Measurements from ENCODE around the gene NTN4. TPM values are rescaled to one million over a fixed set of nuclear protein-coding genes. Genes with fewer than 3 reads are reported as not detected.

NTN4 gene
- total and polyA plus RNA-seq, 10 of the 15 experiments (the other 5 are each of a cell fraction or from before 2014, with no cell fraction given) = 0.15 TPM; not detected in 9

GRCh38 chr12:95690861-95691635 lies 99.5 kb downstream of the NTN4 start:
- H3K4me2 ChIP-seq (ENCODE audit: control insufficient read depth, insufficient read depth) = no peak overlapping the region
- TF ChIP-seq CREB1 (IDR thresholded peaks at IDR 0.05; ENCODE audit: low read depth) (no peak), CUX1 (IDR thresholded peaks at IDR 0.05; ENCODE audit: insufficient replicate concordance, low read depth, low read length) (no peak), ATF3 (IDR thresholded peaks at IDR 0.05; ENCODE audit: borderline replicate concordance, extremely low read depth, low read depth, low read length) (no peak), ATF7 (IDR thresholded peaks at IDR 0.05; ENCODE audit: low read depth) (no peak), NFXL1 (IDR thresholded peaks at IDR 0.05; ENCODE audit: borderline replicate concordance) (no peak), CHD1 (IDR thresholded peaks at IDR 0.05; ENCODE audit: low read depth, low read length) (no peak), GATAD2B (conservative IDR thresholded peaks at IDR 0.05; ENCODE audit: low read depth) (no peak), IKZF1 (conservative IDR thresholded peaks at IDR 0.05) (no peak), ZNF687 (IDR thresholded peaks at IDR 0.05) (no peak), HDAC6 (IDR thresholded peaks at IDR 0.05; ENCODE audit: unreplicated experiment) (no peak), MTA3 (IDR thresholded peaks at IDR 0.05; ENCODE audit: borderline replicate concordance, low read length) (no peak)

More at GRCh38 chr12:95690861-95691635, 99.5 kb downstream of the NTN4 start:
- ChIA-PET POLR2A (no interaction called here), CTCF (no interaction called here), RAD21 (ENCODE audit: unreplicated experiment) (no interaction called here), SMC1A (ENCODE audit: uncharacterized antibody, unreplicated experiment) (no interaction called here)
- Histone ChIP-seq H3K27me3 (replicated peaks in 1 of 2; ENCODE audit: control insufficient read depth in 2 of 2, insufficient read depth in 2 of 2, low read length in 1 of 2) (peaks cover 1 to 6% of the 10 kb centered on the region in 2 experiments; a peak in 1 of 4 replicates), H3K4me1 (ENCODE audit: control insufficient read depth, insufficient read depth, low read length) (no peaks in the 10 kb centered on the region), H3K4me3 (no peak overlapping the region), H3K27ac (ENCODE audit: control insufficient read depth, insufficient read depth) (no peak overlapping the region), H4K20me1 (ENCODE audit: control insufficient read depth, insufficient read depth) (no peaks in the 10 kb centered on the region), H3K36me3 (ENCODE audit: control insufficient read depth in 2 of 2, insufficient read depth in 2 of 2, low read length in 1 of 2) (no peaks in the 10 kb centered on the region), H3K9me3 (replicated peaks; ENCODE audit: control insufficient read depth, insufficient read depth, low read length) (no peaks in the 10 kb centered on the region), H2AFZ (ENCODE audit: control insufficient read depth, low read depth, low read length) (no peak overlapping the region), H3K79me2 (ENCODE audit: control insufficient read depth, insufficient read depth, low read length) (no peaks in the 10 kb centered on the region), H3K9ac (ENCODE audit: control insufficient read depth, insufficient read depth, low read length) (no peak overlapping the region)
- intact Hi-C loops (cut with micrococcal nuclease; ENCODE audit: unreplicated experiment) = no loop called here
- no peak for FAIRE-seq
- in situ Hi-C loops (cut with MboI) = no loop called here
- DNase-seq (ENCODE audit: low read depth, low spot score) = no peak
- BruUV-seq (replicated peaks) = no TSS peak
- 26% methylated on average over 8 of the region's 8 CpGs for WGBS (ENCODE audit: insufficient coverage, insufficient replicate concordance, low lambda C conversion rate, missing lambda C conversion rate)
- no peak for ATAC-seq
